HCT116 (cell line): ENCODE data around the gene FBXO5.

Source experiments
- CEBPB ChIP-seq: IDR thresholded peaks from 2 replicates; pipeline ENCODE4 v1.6.1; 2012; ENCODE audit warnings: low read depth
- EZH2 ChIP-seq: fragments of 200-600 bp; sonication (generic); IDR thresholded peaks from 2 replicates; pipeline ENCODE4 v1.6.1; 2017; ENCODE audit warnings: antibody characterized with exemption, mixed run types
- JUND ChIP-seq: IDR thresholded peaks from 2 replicates; pipeline ENCODE4 v1.6.1; 2012
- POLR2A ChIP-seq: IDR thresholded peaks from 2 replicates; pipeline ENCODE4 v1.7.0; 2011; ENCODE audit warnings: borderline replicate concordance; ENCODE audit not compliant: insufficient read depth, insufficient read length; ENCODE audit errors: extremely low read depth
- POLR2AphosphoS5 ChIP-seq: IDR thresholded peaks from 2 replicates; pipeline ENCODE4 v1.6.1; 2011; ENCODE audit warnings: mild to moderate bottlenecking, low read depth, low read length, moderate library complexity
- RAD21 ChIP-seq: IDR thresholded peaks from 2 replicates; pipeline ENCODE4 v1.6.1; 2012; ENCODE audit warnings: low read depth, mild to moderate bottlenecking
- SP1 ChIP-seq: IDR thresholded peaks from 2 replicates; pipeline ENCODE4 v1.6.1; 2012; ENCODE audit warnings: low read depth
- SRF ChIP-seq: IDR thresholded peaks from 2 replicates; pipeline ENCODE4 v1.6.1; 2012; ENCODE audit warnings: low read depth
- YY1 ChIP-seq: IDR thresholded peaks from 2 replicates; pipeline ENCODE4 v1.6.1; 2011; ENCODE audit warnings: low read length, low read depth, moderate library complexity, mild to moderate bottlenecking; ENCODE audit not compliant: insufficient replicate concordance; ENCODE audit errors: extremely low read depth
- ZFX ChIP-seq: fragments of 450-650 bp; IDR thresholded peaks from 2 replicates; pipeline ENCODE4 v1.6.1; 2017
- TF ChIP-seq, protein P1 (sequence below), 3 experiments: fragments of 200-600 bp in 1 of 3; sonication (generic) in 1 of 3; IDR thresholded peaks in 2 of 3; conservative IDR thresholded peaks in 1 of 3; 2 replicates each; pipeline ENCODE4 v1.5.1; 2012 to 2017; ENCODE audit warnings: low read depth in 2 of 3, low read length in 2 of 3, antibody characterized with exemption in 1 of 3, borderline replicate concordance in 1 of 3, control low read depth in 1 of 3, mild to moderate bottlenecking in 1 of 3, mixed read lengths in 1 of 3, mixed run types in 1 of 3, moderate library complexity in 1 of 3; ENCODE audit not compliant: insufficient read depth in 1 of 3
- TF ChIP-seq, protein P2 (sequence below): IDR thresholded peaks from 2 replicates; pipeline ENCODE4 v1.6.1; 2012
- TF ChIP-seq, protein P3 (sequence below): IDR thresholded peaks from 2 replicates; pipeline ENCODE4 v1.6.1; 2012; ENCODE audit warnings: low read depth

GRCh38 chr6:152980656-152981055, 2.2 kb downstream of the FBXO5 start:
- TF ChIP-seq, protein P1, sequence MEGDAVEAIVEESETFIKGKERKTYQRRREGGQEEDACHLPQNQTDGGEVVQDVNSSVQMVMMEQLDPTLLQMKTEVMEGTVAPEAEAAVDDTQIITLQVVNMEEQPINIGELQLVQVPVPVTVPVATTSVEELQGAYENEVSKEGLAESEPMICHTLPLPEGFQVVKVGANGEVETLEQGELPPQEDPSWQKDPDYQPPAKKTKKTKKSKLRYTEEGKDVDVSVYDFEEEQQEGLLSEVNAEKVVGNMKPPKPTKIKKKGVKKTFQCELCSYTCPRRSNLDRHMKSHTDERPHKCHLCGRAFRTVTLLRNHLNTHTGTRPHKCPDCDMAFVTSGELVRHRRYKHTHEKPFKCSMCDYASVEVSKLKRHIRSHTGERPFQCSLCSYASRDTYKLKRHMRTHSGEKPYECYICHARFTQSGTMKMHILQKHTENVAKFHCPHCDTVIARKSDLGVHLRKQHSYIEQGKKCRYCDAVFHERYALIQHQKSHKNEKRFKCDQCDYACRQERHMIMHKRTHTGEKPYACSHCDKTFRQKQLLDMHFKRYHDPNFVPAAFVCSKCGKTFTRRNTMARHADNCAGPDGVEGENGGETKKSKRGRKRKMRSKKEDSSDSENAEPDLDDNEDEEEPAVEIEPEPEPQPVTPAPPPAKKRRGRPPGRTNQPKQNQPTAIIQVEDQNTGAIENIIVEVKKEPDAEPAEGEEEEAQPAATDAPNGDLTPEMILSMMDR (IDR thresholded peaks at IDR 0.05 in 2 of 3, conservative IDR thresholded peaks at IDR 0.05 in 1 of 3; ENCODE audit: borderline replicate concordance in 1 of 3, insufficient read depth in 1 of 3, low read depth in 2 of 3, low read length in 2 of 3) = no peak
- TF ChIP-seq POLR2A = no peak
- TF ChIP-seq, protein P2, sequence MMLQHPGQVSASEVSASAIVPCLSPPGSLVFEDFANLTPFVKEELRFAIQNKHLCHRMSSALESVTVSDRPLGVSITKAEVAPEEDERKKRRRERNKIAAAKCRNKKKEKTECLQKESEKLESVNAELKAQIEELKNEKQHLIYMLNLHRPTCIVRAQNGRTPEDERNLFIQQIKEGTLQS = no peak
- no peak for TF ChIP-seq SRF
- no peak for TF ChIP-seq EZH2
- no peak for TF ChIP-seq RAD21
- no peak for TF ChIP-seq ZFX
- TF ChIP-seq POLR2AphosphoS5 = no peak
- TF ChIP-seq, protein P3, sequence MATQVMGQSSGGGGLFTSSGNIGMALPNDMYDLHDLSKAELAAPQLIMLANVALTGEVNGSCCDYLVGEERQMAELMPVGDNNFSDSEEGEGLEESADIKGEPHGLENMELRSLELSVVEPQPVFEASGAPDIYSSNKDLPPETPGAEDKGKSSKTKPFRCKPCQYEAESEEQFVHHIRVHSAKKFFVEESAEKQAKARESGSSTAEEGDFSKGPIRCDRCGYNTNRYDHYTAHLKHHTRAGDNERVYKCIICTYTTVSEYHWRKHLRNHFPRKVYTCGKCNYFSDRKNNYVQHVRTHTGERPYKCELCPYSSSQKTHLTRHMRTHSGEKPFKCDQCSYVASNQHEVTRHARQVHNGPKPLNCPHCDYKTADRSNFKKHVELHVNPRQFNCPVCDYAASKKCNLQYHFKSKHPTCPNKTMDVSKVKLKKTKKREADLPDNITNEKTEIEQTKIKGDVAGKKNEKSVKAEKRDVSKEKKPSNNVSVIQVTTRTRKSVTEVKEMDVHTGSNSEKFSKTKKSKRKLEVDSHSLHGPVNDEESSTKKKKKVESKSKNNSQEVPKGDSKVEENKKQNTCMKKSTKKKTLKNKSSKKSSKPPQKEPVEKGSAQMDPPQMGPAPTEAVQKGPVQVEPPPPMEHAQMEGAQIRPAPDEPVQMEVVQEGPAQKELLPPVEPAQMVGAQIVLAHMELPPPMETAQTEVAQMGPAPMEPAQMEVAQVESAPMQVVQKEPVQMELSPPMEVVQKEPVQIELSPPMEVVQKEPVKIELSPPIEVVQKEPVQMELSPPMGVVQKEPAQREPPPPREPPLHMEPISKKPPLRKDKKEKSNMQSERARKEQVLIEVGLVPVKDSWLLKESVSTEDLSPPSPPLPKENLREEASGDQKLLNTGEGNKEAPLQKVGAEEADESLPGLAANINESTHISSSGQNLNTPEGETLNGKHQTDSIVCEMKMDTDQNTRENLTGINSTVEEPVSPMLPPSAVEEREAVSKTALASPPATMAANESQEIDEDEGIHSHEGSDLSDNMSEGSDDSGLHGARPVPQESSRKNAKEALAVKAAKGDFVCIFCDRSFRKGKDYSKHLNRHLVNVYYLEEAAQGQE = no peak
- TF ChIP-seq CEBPB = no peak
- no peak for TF ChIP-seq JUND
- no peak for TF ChIP-seq YY1
- TF ChIP-seq SP1 = no peak
